Left lung (tissue), 10 donors: ENCODE data around the gene PAPSS2. TPM values are rescaled to one million over a fixed set of nuclear protein-coding genes. Genes with fewer than 3 reads are reported as not detected.
A peak's percentile ranks its signal among the peaks of the same experiment; 100 is the strongest.

Experiments used
- ATAC-seq: fragments of 200-7000 bp; cut with Tn5 transposase; one replicate; pipeline ENCODE4 v1.9.1; 2020; ENCODE audit warnings: moderate library complexity
- DNase-seq, 4 donors: peaks; one replicate each; pipeline ENCODE4 v3.0.0-alpha.2; 2013 to 2020
- H3K27ac ChIP-seq, 2 donors: fragments of 200-600 bp; sonication (generic) in 1 of 2; one replicate each; pipeline versions ENCODE4 v1.5.0 to v1.8.0; 2020 to 2021
- H3K27me3 ChIP-seq, 2 donors: fragments of 200-600 bp; sonication (generic) in 1 of 2; one replicate each; pipeline versions ENCODE4 v1.5.0 to v1.8.0; 2020 to 2021
- H3K36me3 ChIP-seq, 2 donors: fragments of 200-600 bp; sonication (generic) in 1 of 2; one replicate each; pipeline versions ENCODE4 v1.5.0 to v1.8.0; 2020 to 2021
- H3K4me1 ChIP-seq, 2 donors: fragments of 200-600 bp; one replicate each; pipeline ENCODE4 v1.8.0; 2021
- H3K4me3 ChIP-seq, 2 donors: fragments of 200-600 bp; sonication (generic) in 1 of 2; one replicate each; pipeline versions ENCODE4 v1.5.0 to v1.8.0; 2020 to 2021; ENCODE audit warnings: mild to moderate bottlenecking in 1 of 2
- H3K9me3 ChIP-seq, 2 donors: fragments of 200-600 bp; sonication (generic) in 1 of 2; one replicate each; pipeline versions ENCODE4 v1.5.0 to v1.8.0; 2020 to 2021
- CTCF ChIP-seq, 2 donors: fragments of 200-600 bp; sonication (generic) in 1 of 2; IDR thresholded peaks; one replicate each; pipeline versions ENCODE4 v1.5.0 to v1.8.0; 2021; ENCODE audit warnings: antibody characterized with exemption in 2 of 2
- intact Hi-C, 2 donors: fragments of 100-400 bp; cut with DNase I; formaldehyde crosslinking; loops; one replicate each; pipeline versions ENCODE4 v1.11.2 to v1.14.2; 2022
- polyA plus RNA-seq, 6 donors: library from polyadenylated mRNA; unstranded; fragments of 120-200 nt; gene quantifications; one replicate each; pipeline ENCODE4 v1.2.1, GENCODE V29; 2013; ENCODE audit not compliant: insufficient read length in 6 of 6
- total RNA-seq, 2 donors: library from RNA; stranded (reverse); fragmentation: NEBNext Ultra II Directional; extraction: Animal tissue kit (Norgen Biotek cat#: 25700); gene quantifications; one replicate each; pipeline ENCODE4 v1.2.1, GENCODE V29; 2021
- donor health status: DM: no; HTN: yes; CAD: no.
- donor health status: DM: no; HTN: no; CAD: no.

PAPSS2 gene
- total and polyA plus RNA-seq, 8 donors: 49.0 to 183 (median 58.0) TPM

- ATAC-seq (no peak), DNase-seq (no peak)
- Histone ChIP-seq H3K4me3 (no peak overlapping the region), H3K9me3 (no peaks in the 10 kb centered on the region), H3K27me3 (no peaks in the 10 kb centered on the region), H3K27ac (peak overlapping the region in 1 of 2 donors; percentile 49), H3K36me3 (peaks cover 0 to 15% of the 10 kb centered on the region in 2 donors), H3K4me1 (peaks cover 0 to 34% of the 10 kb centered on the region in 2 donors)
- intact Hi-C loops: no loop called here
- no peak for TF ChIP-seq CTCF (IDR thresholded peaks at IDR 0.05)
These were observed 99.9 kb downstream of the PAPSS2 start for GRCh38 chr10:87759551-87759950.

- no peak overlapping the region for H3K4me3 ChIP-seq
- H3K27ac ChIP-seq: peak overlapping the region in 1 of 2 donors; percentile 49
- TF ChIP-seq CTCF (IDR thresholded peaks at IDR 0.05): no peak
- no peaks in the 10 kb centered on the region for H3K9me3 ChIP-seq
- intact Hi-C loops: no loop called here
- peaks cover 0 to 14% of the 10 kb centered on the region in 2 donors for H3K36me3 ChIP-seq
- peaks cover 0 to 34% of the 10 kb centered on the region in 2 donors for H3K4me1 ChIP-seq
- no peaks in the 10 kb centered on the region for H3K27me3 ChIP-seq
- DNase-seq: no peak
- ATAC-seq: peak; percentile 34
These were observed 100.7 kb downstream of the PAPSS2 start for GRCh38 chr10:87760195-87760905.

- no peak for TF ChIP-seq CTCF (IDR thresholded peaks at IDR 0.05)
- Histone ChIP-seq H3K4me3 (no peak overlapping the region), H3K27me3 (no peaks in the 10 kb centered on the region), H3K36me3 (peaks cover 0 to 14% of the 10 kb centered on the region in 2 donors), H3K9me3 (no peaks in the 10 kb centered on the region), H3K27ac (peak overlapping the region in 1 of 2 donors; percentile 21), H3K4me1 (peaks cover 0 to 34% of the 10 kb centered on the region in 2 donors)
- intact Hi-C loops: no loop called here
- peak; percentile 51 for ATAC-seq
- no peak for DNase-seq
These were observed 101.5 kb downstream of the PAPSS2 start for GRCh38 chr10:87761153-87761552.

- TF ChIP-seq CTCF (IDR thresholded peaks at IDR 0.05): no peak
- no peaks in the 10 kb centered on the region for H3K9me3 ChIP-seq
- ATAC-seq (peak; percentile 75), DNase-seq (no peak)
- H3K27me3 ChIP-seq: no peaks in the 10 kb centered on the region
- H3K4me3 ChIP-seq: no peak overlapping the region
- peaks cover 0 to 11% of the 10 kb centered on the region in 2 donors for H3K36me3 ChIP-seq
- H3K4me1 ChIP-seq: peaks cover 0 to 34% of the 10 kb centered on the region in 2 donors
- intact Hi-C loops: no loop called here
- peak overlapping the region in 1 of 2 donors; percentile 21 for H3K27ac ChIP-seq
These were observed 102.2 kb downstream of the PAPSS2 start for GRCh38 chr10:87761892-87762291.

GRCh38 chr10:87763086-87763861 is 103.6 kb downstream of the PAPSS2 start:
- intact Hi-C loops: no loop called here
- ATAC-seq (no peak), DNase-seq (no peak)
- H3K9me3 ChIP-seq: no peaks in the 10 kb centered on the region
- TF ChIP-seq CTCF (IDR thresholded peaks at IDR 0.05): no peak
- peaks cover 0 to 18% of the 10 kb centered on the region in 2 donors for H3K36me3 ChIP-seq
- no peak overlapping the region for H3K4me3 ChIP-seq
- H3K27me3 ChIP-seq: no peaks in the 10 kb centered on the region
- peaks cover 0 to 34% of the 10 kb centered on the region in 2 donors for H3K4me1 ChIP-seq
- H3K27ac ChIP-seq: no peak overlapping the region
